Spleen (tissue), 7 donors: Measurements from ENCODE around the gene GSDME.

Experiments
- CTCF ChIP-seq, 11 experiments: fragments of 200-600 bp in 7 of 11; fragments of 450-650 bp in 4 of 11; sonication (generic) in 4 of 11; IDR thresholded peaks in 8 of 11; conservative IDR thresholded peaks in 3 of 11; 1 replicate in 7 of 11; 2 replicates in 4 of 11; pipeline versions ENCODE4 v1.4.0 to v1.8.0; 2016 to 2021; ENCODE audit warnings: antibody characterized with exemption in 11 of 11, inconsistent platforms in 4 of 11, mild to moderate bottlenecking in 1 of 11
- POLR2A ChIP-seq, 3 donors: fragments of 450-650 bp; IDR thresholded peaks; one replicate each; pipeline ENCODE4 v1.5.1; 2017; ENCODE audit warnings: antibody characterized with exemption in 3 of 3, mild to moderate bottlenecking in 1 of 3
- donor health status: DM: no; HTN: no; CAD: no; lungs with moderate emphysema.
- donor health status: DM: no; HTN: no; CAD: no.
- donor health status: DM: no; HTN: no; CAD: no.

DNA sequence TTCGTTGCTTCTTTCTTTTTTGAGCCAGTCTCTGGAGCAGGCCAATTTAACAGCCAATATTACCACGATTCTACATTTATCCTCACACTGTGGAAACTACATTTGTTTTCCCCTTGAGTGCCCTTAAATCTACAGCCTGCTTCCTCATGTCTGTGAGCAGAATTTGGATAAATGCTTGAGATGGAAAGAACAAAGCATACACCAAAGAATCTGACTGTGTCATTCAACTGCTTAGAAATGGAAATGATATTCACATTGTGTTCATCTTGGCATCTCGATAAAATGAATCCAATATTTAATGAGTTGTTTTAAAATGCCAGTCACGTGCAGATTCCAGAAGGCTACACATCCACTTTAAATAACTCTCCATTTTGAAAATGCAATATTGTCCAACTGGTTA lies 41.0 kb upstream of the GSDME start:
- no peak for TF ChIP-seq CTCF (IDR thresholded peaks at IDR 0.05 in 8 of 11, conservative IDR thresholded peaks at IDR 0.05 in 3 of 11)
- TF ChIP-seq POLR2A (IDR thresholded peaks at IDR 0.05), result no peak
